HL-60 (cell line): ENCODE results near the gene GLA.

Experiments
- CTCF ChIP-seq: IDR thresholded peaks from one replicate; pipeline ENCODE4 v1.5.1; 2011; ENCODE audit warnings: low read length, control low read depth, inconsistent platforms; ENCODE audit not compliant: insufficient read depth
- POLR2AphosphoS5 ChIP-seq: IDR thresholded peaks from 2 replicates; pipeline ENCODE4 v1.6.1; 2012; ENCODE audit warnings: low read depth
- REST ChIP-seq: IDR thresholded peaks from 2 replicates; pipeline ENCODE4 v1.6.1; 2012; ENCODE audit warnings: low read depth; ENCODE audit not compliant: insufficient replicate concordance
- SPI1 ChIP-seq: IDR thresholded peaks from 2 replicates; pipeline ENCODE4 v1.6.1; 2012; ENCODE audit warnings: low read depth, mild to moderate bottlenecking, borderline replicate concordance

- TF ChIP-seq CTCF (no peak), REST (no peak), POLR2AphosphoS5 (no peak), SPI1 (no peak)
Observed at GRCh38 chrX:101450085-101450484, 42.4 kb upstream of the GLA start.
